Liver (tissue), 9 donors: Measurements from ENCODE around the gene LCN12. TPM values are rescaled to one million over a fixed set of nuclear protein-coding genes. Genes with fewer than 3 reads are reported as not detected.

Experiments
- DNase-seq: peaks from one replicate; pipeline ENCODE4 v3.0.0-alpha.2; 2017; ENCODE audit warnings: low spot score
- H3K27ac ChIP-seq, 2 donors: one replicate each; pipeline ENCODE4 v1.7.0; 2013; ENCODE audit warnings: inconsistent platforms in 2 of 2, low read length in 2 of 2, control low read depth in 1 of 2, low read depth in 1 of 2, mild to moderate bottlenecking in 1 of 2
- H3K27me3 ChIP-seq, 4 donors: one replicate each; pipeline versions ENCODE4 v1.6.1 to v1.7.0; 2013; ENCODE audit warnings: low read length in 3 of 4, inconsistent platforms in 1 of 4, mild to moderate bottlenecking in 1 of 4, moderate library complexity in 1 of 4; ENCODE audit not compliant: control insufficient read depth in 4 of 4, insufficient read depth in 4 of 4
- H3K36me3 ChIP-seq, 4 donors: one replicate each; pipeline versions ENCODE4 v1.6.1 to v1.7.0; 2013; ENCODE audit warnings: low read length in 3 of 4, mild to moderate bottlenecking in 3 of 4, low read depth in 1 of 4, moderate library complexity in 1 of 4; ENCODE audit not compliant: control insufficient read depth in 4 of 4, insufficient read depth in 3 of 4
- H3K4me1 ChIP-seq, 4 donors: one replicate each; pipeline versions ENCODE4 v1.6.1 to v1.7.0; 2013; ENCODE audit warnings: low read length in 3 of 4, mild to moderate bottlenecking in 3 of 4, moderate library complexity in 1 of 4; ENCODE audit not compliant: control insufficient read depth in 4 of 4, insufficient read depth in 4 of 4
- H3K4me3 ChIP-seq, 3 donors: one replicate each; pipeline versions ENCODE4 v1.6.1 to v1.7.0; 2013; ENCODE audit warnings: low read length in 3 of 3, control low read depth in 1 of 3, low read depth in 1 of 3, mild to moderate bottlenecking in 1 of 3
- H3K9ac ChIP-seq, 2 donors: one replicate each; pipeline ENCODE4 v1.7.0; 2013; ENCODE audit warnings: low read length in 2 of 2, mild to moderate bottlenecking in 2 of 2, moderate library complexity in 2 of 2, control low read depth in 1 of 2, low read depth in 1 of 2
- H3K9me3 ChIP-seq, 4 donors: one replicate each; pipeline versions ENCODE4 v1.6.1 to v1.7.0; 2013; ENCODE audit warnings: low read length in 3 of 4; ENCODE audit not compliant: control insufficient read depth in 4 of 4
- CTCF ChIP-seq: fragments of 150-350 bp; IDR thresholded peaks from 2 replicates; pipeline ENCODE4 v1.5.1; 2017; ENCODE audit warnings: improper control_type of control experiment, low read depth, low read length; ENCODE audit not compliant: missing input control
- EGR1 ChIP-seq, 2 donors: IDR thresholded peaks; 2 replicates each; pipeline ENCODE4 v1.6.1; 2016 to 2018; ENCODE audit warnings: antibody characterized with exemption in 2 of 2, low read depth in 2 of 2
- FOXA2 ChIP-seq: IDR thresholded peaks from 2 replicates; pipeline ENCODE4 v1.6.1; 2016; ENCODE audit warnings: antibody characterized with exemption
- GABPA ChIP-seq, 2 donors: IDR thresholded peaks in 1 of 2; conservative IDR thresholded peaks in 1 of 2; 2 replicates each; pipeline ENCODE4 v1.6.1; 2016; ENCODE audit warnings: antibody characterized with exemption in 2 of 2, mild to moderate bottlenecking in 1 of 2, moderate library complexity in 1 of 2
- HNF4A ChIP-seq, 2 donors: conservative IDR thresholded peaks; 2 replicates each; pipeline ENCODE4 v1.6.1; 2016; ENCODE audit warnings: antibody characterized with exemption in 2 of 2, mild to moderate bottlenecking in 2 of 2
- HNF4G ChIP-seq: IDR thresholded peaks from 2 replicates; pipeline ENCODE4 v1.6.1; 2016; ENCODE audit warnings: antibody characterized with exemption
- JUND ChIP-seq, 2 donors: IDR thresholded peaks; 2 replicates each; pipeline ENCODE4 v1.6.1; 2016; ENCODE audit warnings: antibody characterized with exemption in 2 of 2
- MAX ChIP-seq: IDR thresholded peaks from 2 replicates; pipeline ENCODE4 v1.6.1; 2016; ENCODE audit warnings: antibody characterized with exemption
- RAD21 ChIP-seq, 2 donors: IDR thresholded peaks; 2 replicates each; pipeline ENCODE4 v1.6.1; 2016; ENCODE audit warnings: antibody characterized with exemption in 2 of 2, mild to moderate bottlenecking in 2 of 2
- RXRA ChIP-seq, 2 donors: IDR thresholded peaks; 2 replicates each; pipeline ENCODE4 v1.6.1; 2017 to 2018; ENCODE audit warnings: antibody characterized with exemption in 2 of 2, mild to moderate bottlenecking in 1 of 2
- TAF1 ChIP-seq: conservative IDR thresholded peaks from 2 replicates; pipeline ENCODE4 v1.6.1; 2016; ENCODE audit warnings: antibody characterized with exemption, mild to moderate bottlenecking
- ZBTB33 ChIP-seq: IDR thresholded peaks from 2 replicates; pipeline ENCODE4 v1.6.1; 2016; ENCODE audit warnings: antibody characterized with exemption
- WGBS: extraction: QIAGEN DNeasy Blood & Tissue Kit; methylation state at CpG from one replicate; pipeline ENCODE4 v1.1.7; 2013; 5-methylcytosine and 5-hydroxymethylcytosine counted together
- polyA plus RNA-seq, 2 donors: library from polyadenylated mRNA; stranded (reverse) in 1 of 2; unstranded in 1 of 2; fragments of 200-250 nt in 1 of 2; fragments of >200 nt in 1 of 2; fragmentation: Nextera tagmentation in 1 of 2; extraction: Ambion mirVana in 1 of 2; gene quantifications; one replicate each; pipeline versions ENCODE4 v1.2.1 to v1.2.3, GENCODE V29; 2013 to 2015
- total RNA-seq, 2 donors: library from RNA; depleted of rRNA; stranded (reverse); fragments of >200 nt; gene quantifications; one replicate each; pipeline ENCODE4 v1.2.3, GENCODE V29; 2014
- TF ChIP-seq, protein P1 (sequence below): IDR thresholded peaks from 2 replicates; pipeline ENCODE4 v1.6.1; 2016; ENCODE audit warnings: antibody characterized with exemption, mild to moderate bottlenecking
- TF ChIP-seq, protein P2 (sequence below): IDR thresholded peaks from 2 replicates; pipeline ENCODE4 v1.6.1; 2016; ENCODE audit warnings: antibody characterized with exemption
- donor health status: healthy.
- donor health status: healthy.
- donor health status: healthy.
- donor health status: healthy.
- donor health status: healthy.

Gene LCN12
- total and polyA plus RNA-seq, 4 donors, result 2.3 to 12.2 (median 6.2) TPM

- Histone ChIP-seq H3K27ac (no peak overlapping the region), H3K4me1 (peaks cover 12 to 23% (median 19%) of the 10 kb centered on the region in 4 donors), H3K27me3 (no peaks in the 10 kb centered on the region), H3K9me3 (no peaks in the 10 kb centered on the region), H3K9ac (no peak overlapping the region), H3K36me3 (peaks cover 4 to 25% (median 11%) of the 10 kb centered on the region in 4 donors), H3K4me3 (no peak overlapping the region)
- TF ChIP-seq ZBTB33 (no peak), EGR1 (IDR thresholded peaks at IDR 0.05; ENCODE audit: low read depth in 2 of 2) (no peak), FOXA2 (no peak), GABPA (IDR thresholded peaks at IDR 0.05 in 1 of 2, conservative IDR thresholded peaks at IDR 0.05 in 1 of 2) (no peak), JUND (IDR thresholded peaks at IDR 0.05) (no peak), TAF1 (no peak)
- TF ChIP-seq, protein P1, sequence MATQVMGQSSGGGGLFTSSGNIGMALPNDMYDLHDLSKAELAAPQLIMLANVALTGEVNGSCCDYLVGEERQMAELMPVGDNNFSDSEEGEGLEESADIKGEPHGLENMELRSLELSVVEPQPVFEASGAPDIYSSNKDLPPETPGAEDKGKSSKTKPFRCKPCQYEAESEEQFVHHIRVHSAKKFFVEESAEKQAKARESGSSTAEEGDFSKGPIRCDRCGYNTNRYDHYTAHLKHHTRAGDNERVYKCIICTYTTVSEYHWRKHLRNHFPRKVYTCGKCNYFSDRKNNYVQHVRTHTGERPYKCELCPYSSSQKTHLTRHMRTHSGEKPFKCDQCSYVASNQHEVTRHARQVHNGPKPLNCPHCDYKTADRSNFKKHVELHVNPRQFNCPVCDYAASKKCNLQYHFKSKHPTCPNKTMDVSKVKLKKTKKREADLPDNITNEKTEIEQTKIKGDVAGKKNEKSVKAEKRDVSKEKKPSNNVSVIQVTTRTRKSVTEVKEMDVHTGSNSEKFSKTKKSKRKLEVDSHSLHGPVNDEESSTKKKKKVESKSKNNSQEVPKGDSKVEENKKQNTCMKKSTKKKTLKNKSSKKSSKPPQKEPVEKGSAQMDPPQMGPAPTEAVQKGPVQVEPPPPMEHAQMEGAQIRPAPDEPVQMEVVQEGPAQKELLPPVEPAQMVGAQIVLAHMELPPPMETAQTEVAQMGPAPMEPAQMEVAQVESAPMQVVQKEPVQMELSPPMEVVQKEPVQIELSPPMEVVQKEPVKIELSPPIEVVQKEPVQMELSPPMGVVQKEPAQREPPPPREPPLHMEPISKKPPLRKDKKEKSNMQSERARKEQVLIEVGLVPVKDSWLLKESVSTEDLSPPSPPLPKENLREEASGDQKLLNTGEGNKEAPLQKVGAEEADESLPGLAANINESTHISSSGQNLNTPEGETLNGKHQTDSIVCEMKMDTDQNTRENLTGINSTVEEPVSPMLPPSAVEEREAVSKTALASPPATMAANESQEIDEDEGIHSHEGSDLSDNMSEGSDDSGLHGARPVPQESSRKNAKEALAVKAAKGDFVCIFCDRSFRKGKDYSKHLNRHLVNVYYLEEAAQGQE, result no peak
- TF ChIP-seq, protein P2, sequence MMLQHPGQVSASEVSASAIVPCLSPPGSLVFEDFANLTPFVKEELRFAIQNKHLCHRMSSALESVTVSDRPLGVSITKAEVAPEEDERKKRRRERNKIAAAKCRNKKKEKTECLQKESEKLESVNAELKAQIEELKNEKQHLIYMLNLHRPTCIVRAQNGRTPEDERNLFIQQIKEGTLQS, result no peak
- DNase-seq, result no peak
- WGBS, result 90% methylated on average over 4 of the region's 4 CpGs
Measured at GRCh38 chr9:136906266-136906665, 45.8 kb upstream of the LCN12 start.

DNA sequence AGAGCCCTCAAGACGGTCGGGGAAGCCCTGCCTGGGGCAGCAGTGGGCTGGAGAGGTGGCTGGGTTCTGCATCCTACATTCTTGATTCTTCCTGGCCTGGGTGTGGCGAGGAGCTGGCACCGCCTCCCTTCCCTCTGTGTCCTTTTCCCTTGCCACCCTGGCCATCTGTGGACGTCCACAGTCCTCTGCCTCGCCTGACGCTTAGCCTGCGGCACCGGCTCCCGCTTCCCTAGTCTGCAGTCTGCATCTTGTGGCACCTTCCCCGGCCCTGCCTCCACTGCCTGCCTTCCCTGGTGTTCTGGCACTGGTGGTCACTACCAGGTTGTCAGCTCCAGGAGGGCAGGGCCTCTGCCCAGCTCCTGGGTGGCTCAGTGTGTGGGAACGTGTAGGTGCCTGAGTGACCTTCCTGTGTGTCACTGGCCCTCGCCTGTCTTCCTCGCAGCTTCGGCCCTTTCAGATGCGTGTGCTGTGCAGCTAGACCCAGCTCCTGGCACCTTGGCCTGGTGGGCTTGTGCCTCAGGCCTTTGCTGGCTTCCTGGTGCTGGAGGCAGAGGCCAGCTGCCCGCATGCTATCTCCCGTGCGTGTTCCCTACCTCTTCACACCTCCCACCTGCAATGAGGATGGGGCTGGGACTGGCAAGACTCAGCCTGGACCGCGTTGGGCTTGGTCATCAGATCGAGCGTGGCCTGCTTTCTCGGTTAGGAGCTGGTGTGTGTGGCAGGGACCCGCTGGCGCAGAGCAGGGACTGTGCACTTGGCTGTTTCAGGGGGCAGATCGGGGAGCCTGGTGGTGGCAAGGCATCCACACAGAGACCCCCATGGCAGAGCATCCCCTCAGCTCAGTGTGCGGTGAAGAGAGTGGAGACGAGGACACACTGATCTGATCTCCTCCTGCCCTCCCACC, 44.8 kb upstream of the LCN12 start:
- no peak overlapping the region for H3K27ac ChIP-seq
- H3K9me3 ChIP-seq, result no peaks in the 10 kb centered on the region
- no peak for DNase-seq
- H3K9ac ChIP-seq, result no peak overlapping the region
- TF ChIP-seq HNF4G (no peak), RAD21 (IDR thresholded peaks at IDR 0.05) (no peak), GABPA (IDR thresholded peaks at IDR 0.05 in 1 of 2, conservative IDR thresholded peaks at IDR 0.05 in 1 of 2) (no peak), HNF4A (conservative IDR thresholded peaks at IDR 0.05) (no peak), MAX (no peak), FOXA2 (no peak), RXRA (IDR thresholded peaks at IDR 0.05) (no peak), CTCF (no peak), TAF1 (no peak), EGR1 (IDR thresholded peaks at IDR 0.05; ENCODE audit: low read depth in 2 of 2) (no peak), JUND (IDR thresholded peaks at IDR 0.05) (no peak)
- TF ChIP-seq, protein P2, result no peak
- TF ChIP-seq, protein P1, result no peak
- WGBS, result 97% methylated on average over 29 of the region's 29 CpGs
- no peaks in the 10 kb centered on the region for H3K27me3 ChIP-seq
- peaks cover 4 to 25% (median 11%) of the 10 kb centered on the region in 4 donors for H3K36me3 ChIP-seq
- peaks cover 5 to 13% (median 12%) of the 10 kb centered on the region in 4 donors for H3K4me1 ChIP-seq
- no peak overlapping the region for H3K4me3 ChIP-seq
